Pulmonary artery endothelial cell (primary cell): ENCODE results near the gene DAZAP1. TPM values are rescaled to one million over a fixed set of nuclear protein-coding genes. Genes with fewer than 3 reads are reported as not detected.

Experiments used
- total RNA-seq: library from RNA; depleted of rRNA; stranded (reverse); fragments of >200 nt; gene quantifications from 2 replicates; pipeline ENCODE4 v1.2.3, GENCODE V29; 2014

DAZAP1 gene
- total RNA-seq, 1 donor from 2014 or later = 94.8 TPM

Other genes starting within 250 kb of the DAZAP1 start
- gene SBNO2, start 233.3 kb upstream of the DAZAP1 start, total RNA-seq = 30.4 and 55.0 TPM in 2 replicates
- 100 and 131 TPM in 2 replicates for gene STK11, start 201.8 kb upstream of the DAZAP1 start, total RNA-seq
- gene CBARP, start 169.6 kb upstream of the DAZAP1 start, total RNA-seq = 2.1 and 2.2 TPM in 2 replicates
- gene ATP5F1D, start 165.8 kb upstream of the DAZAP1 start, total RNA-seq = 21.4 and 28.9 TPM in 2 replicates
- 11.4 and 13.4 TPM in 2 replicates for gene MIDN, start 159.0 kb upstream of the DAZAP1 start, total RNA-seq
- gene CIRBP, start 138.3 kb upstream of the DAZAP1 start, total RNA-seq = 99.5 and 247 TPM in 2 replicates
- gene FAM174C, start 132.1 kb upstream of the DAZAP1 start, total RNA-seq = 19.1 and 26.0 TPM in 2 replicates
- gene EFNA2, start 121.7 kb upstream of the DAZAP1 start, total RNA-seq = 0.07 TPM in 1 of 2 replicates, not detected in the other
- 51.7 and 68.7 TPM in 2 replicates for gene NDUFS7, start 23.7 kb upstream of the DAZAP1 start, total RNA-seq
- 12.3 and 25.5 TPM in 2 replicates for gene GAMT, start 6.0 kb upstream of the DAZAP1 start, total RNA-seq
- 343 and 371 TPM in 2 replicates for gene RPS15, start 30.8 kb downstream of the DAZAP1 start, total RNA-seq
- 0.04 and 0.26 TPM in 2 replicates for gene APC2, start 42.5 kb downstream of the DAZAP1 start, total RNA-seq
- 17.5 and 18.5 TPM in 2 replicates for gene C19orf25, start 71.6 kb downstream of the DAZAP1 start, total RNA-seq
- 0.59 and 0.92 TPM in 2 replicates for gene PCSK4, start 82.8 kb downstream of the DAZAP1 start, total RNA-seq
- 0.53 and 0.60 TPM in 2 replicates for gene REEP6, start 83.6 kb downstream of the DAZAP1 start, total RNA-seq
- gene ADAMTSL5, start 105.4 kb downstream of the DAZAP1 start, total RNA-seq = 0.04 and 0.07 TPM in 2 replicates
- not detected in 2 replicates for gene PLK5, start 116.5 kb downstream of the DAZAP1 start, total RNA-seq
- gene MEX3D, start 160.7 kb downstream of the DAZAP1 start, total RNA-seq = 90.1 and 97.9 TPM in 2 replicates
- gene MBD3, start 185.3 kb downstream of the DAZAP1 start, total RNA-seq = 124 and 158 TPM in 2 replicates
- 81.8 and 81.9 TPM in 2 replicates for gene UQCR11, start 197.9 kb downstream of the DAZAP1 start, total RNA-seq
- gene TCF3, start 245.0 kb downstream of the DAZAP1 start, total RNA-seq = 147 and 150 TPM in 2 replicates